Neural cell (in vitro differentiated cells): Measurements from ENCODE around the gene FMN2. TPM values are rescaled to one million over a fixed set of nuclear protein-coding genes. Genes with fewer than 3 reads are reported as not detected.

Experiments
- H2AFZ ChIP-seq: fragments of 200-600, 300-800 bp; sonication (generic), shearing (Covaris generic); 2 replicates; pipeline ENCODE4 v1.6.0; 2014; ENCODE audit warnings: low read depth, mild to moderate bottlenecking, antibody characterized with exemption, low read length, moderate library complexity
- H3F3A ChIP-seq: fragments of 200-600 bp; shearing (Covaris generic); 2 replicates; pipeline ENCODE4 v1.6.1; 2016; ENCODE audit warnings: mild to moderate bottlenecking, moderate library complexity, mixed read lengths, antibody characterized with exemption, low read length; ENCODE audit not compliant: insufficient read depth, poor library complexity, severe bottlenecking
- H3K27ac ChIP-seq: fragments of 200-600, 300-800 bp; sonication (generic), shearing (Covaris generic); 2 replicates; pipeline ENCODE4 v1.5.1; 2014; ENCODE audit warnings: mild to moderate bottlenecking, low read length, moderate library complexity
- H3K27me3 ChIP-seq: fragments of 300-800, 200-600 bp; sonication (generic), shearing (Covaris generic); 2 replicates; pipeline ENCODE4 v1.6.0; 2014; ENCODE audit warnings: mild to moderate bottlenecking, low read depth, low read length, moderate library complexity; ENCODE audit not compliant: insufficient read depth
- H3K36me3 ChIP-seq: fragments of 300-800, 200-600 bp; sonication (generic), shearing (Covaris generic); 2 replicates; pipeline ENCODE4 v1.5.1; 2014; ENCODE audit warnings: mild to moderate bottlenecking, antibody characterized with exemption, low read length, moderate library complexity; ENCODE audit not compliant: insufficient read depth
- H3K4me2 ChIP-seq: fragments of 300-800, 200-600 bp; sonication (generic), shearing (Covaris generic); 2 replicates; pipeline ENCODE4 v1.6.0; 2014; ENCODE audit warnings: mild to moderate bottlenecking, low read length
- H3K4me3 ChIP-seq: fragments of 300-800, 200-600 bp; sonication (generic), shearing (Covaris generic); 2 replicates; pipeline ENCODE4 v1.5.1; 2014; ENCODE audit warnings: mild to moderate bottlenecking, low read length, moderate library complexity
- H3K79me2 ChIP-seq: fragments of 200-600 bp; shearing (Covaris generic); replicated peaks from 2 replicates; pipeline ENCODE4 v1.6.0; 2014; ENCODE audit warnings: mild to moderate bottlenecking, low read length, moderate library complexity; ENCODE audit not compliant: insufficient read depth
- H3K9ac ChIP-seq: fragments of 300-800, 200-600 bp; sonication (generic), shearing (Covaris generic); 2 replicates; pipeline ENCODE4 v1.6.1; 2016; ENCODE audit warnings: mild to moderate bottlenecking, low read length, mixed read lengths
- H3K9me2 ChIP-seq: fragments of 200-600 bp; shearing (Covaris generic); 2 replicates; pipeline ENCODE4 v1.6.1; 2016; ENCODE audit warnings: mild to moderate bottlenecking, low read length, mixed read lengths; ENCODE audit not compliant: insufficient read depth
- H3K9me3 ChIP-seq: fragments of 200-600, 300-800 bp; sonication (generic), shearing (Covaris generic); 2 replicates; pipeline ENCODE4 v1.6.1; 2016; ENCODE audit warnings: mild to moderate bottlenecking, mixed run types, low read length, moderate library complexity, mixed read lengths
- H4K20me1 ChIP-seq: fragments of 200-600 bp; shearing (Covaris generic); 2 replicates; pipeline ENCODE4 v1.6.1; 2016; ENCODE audit warnings: mild to moderate bottlenecking, mixed run types; ENCODE audit not compliant: insufficient read depth
- EP300 ChIP-seq: fragments of 450-650 bp; conservative IDR thresholded peaks from 2 replicates; pipeline ENCODE4 v1.6.1; 2014; ENCODE audit warnings: antibody characterized with exemption, mild to moderate bottlenecking, moderate library complexity; ENCODE audit not compliant: poor library complexity, severe bottlenecking
- EZH2 ChIP-seq: fragments of 200-600, 300-800 bp; shearing (Covaris generic), sonication (generic); IDR thresholded peaks from 2 replicates; pipeline ENCODE4 v1.6.1; 2014; ENCODE audit warnings: antibody characterized with exemption, low read length, borderline replicate concordance, mild to moderate bottlenecking; ENCODE audit not compliant: insufficient read depth, poor library complexity, severe bottlenecking
- MXI1 ChIP-seq: fragments of 450-650 bp; conservative IDR thresholded peaks from 2 replicates; pipeline ENCODE4 v1.6.1; 2014; ENCODE audit warnings: antibody characterized with exemption, mild to moderate bottlenecking; ENCODE audit not compliant: poor library complexity, severe bottlenecking
- POLR2AphosphoS5 ChIP-seq: IDR thresholded peaks from 2 replicates; pipeline ENCODE4 v1.6.1; 2012
- RAD21 ChIP-seq: fragments of 450-650 bp; conservative IDR thresholded peaks from 2 replicates; pipeline ENCODE4 v1.6.1; 2014; ENCODE audit warnings: antibody characterized with exemption, mild to moderate bottlenecking, moderate library complexity
- SMC3 ChIP-seq: fragments of 450-650 bp; conservative IDR thresholded peaks from 2 replicates; pipeline ENCODE4 v1.6.1; 2014; ENCODE audit warnings: antibody characterized with exemption, mild to moderate bottlenecking, moderate library complexity; ENCODE audit not compliant: poor library complexity
- TAF1 ChIP-seq: IDR thresholded peaks from 2 replicates; pipeline ENCODE4 v1.6.1; 2012; ENCODE audit warnings: low read depth
- polyA plus RNA-seq: library from polyadenylated mRNA; depleted of rRNA; stranded (reverse); fragments of >200 nt; gene quantifications from 2 replicates; pipeline ENCODE4 v1.2.3, GENCODE V29; 2014
- TF ChIP-seq, protein P1 (sequence below): IDR thresholded peaks from 2 replicates; pipeline ENCODE4 v1.6.1; 2012; ENCODE audit warnings: borderline replicate concordance
- TF ChIP-seq, protein P2 (sequence below): fragments of 450-650 bp; IDR thresholded peaks from 2 replicates; pipeline ENCODE4 v1.5.1; 2014; ENCODE audit warnings: antibody characterized with exemption, mild to moderate bottlenecking, moderate library complexity; ENCODE audit not compliant: poor library complexity, severe bottlenecking

The FMN2 gene
- polyA plus RNA-seq, 1 donor from 2014 or later: 23.9 TPM

DNA sequence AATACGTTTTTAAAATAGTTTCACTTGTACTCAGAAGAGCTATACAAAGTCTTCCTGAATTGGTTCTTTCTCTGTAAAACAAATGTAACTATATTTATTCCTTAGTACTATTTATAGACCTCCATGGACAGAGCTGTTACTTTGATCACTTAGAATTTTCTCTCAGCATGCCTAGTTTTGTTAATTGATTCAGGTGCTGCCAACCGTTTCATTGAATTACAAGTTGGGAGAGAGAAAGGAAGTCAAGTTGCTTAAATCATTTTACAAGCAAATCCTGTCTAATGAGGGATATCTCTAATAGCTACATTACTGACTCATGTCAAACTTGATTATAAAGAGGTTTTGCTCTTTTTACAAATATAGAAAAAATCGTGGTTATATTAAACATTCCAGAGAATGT is 241.0 kb downstream of the FMN2 start:
- H3K4me2 ChIP-seq: no peak overlapping the region
- H3K27me3 ChIP-seq: no peaks in the 10 kb centered on the region
- no peak overlapping the region for H2AFZ ChIP-seq
- no peaks in the 10 kb centered on the region for H3K36me3 ChIP-seq
- H3K9me3 ChIP-seq: no peaks in the 10 kb centered on the region
- H3K9ac ChIP-seq: no peak overlapping the region
- H3K27ac ChIP-seq: no peak overlapping the region
- H3K79me2 ChIP-seq: no peaks in the 10 kb centered on the region
- no peak overlapping the region for H3K4me3 ChIP-seq
- no peaks in the 10 kb centered on the region for H4K20me1 ChIP-seq
- no peaks in the 10 kb centered on the region for H3F3A ChIP-seq
- no peak for TF ChIP-seq EP300
- TF ChIP-seq MXI1: no peak
- TF ChIP-seq SMC3: no peak
- TF ChIP-seq, protein P1, sequence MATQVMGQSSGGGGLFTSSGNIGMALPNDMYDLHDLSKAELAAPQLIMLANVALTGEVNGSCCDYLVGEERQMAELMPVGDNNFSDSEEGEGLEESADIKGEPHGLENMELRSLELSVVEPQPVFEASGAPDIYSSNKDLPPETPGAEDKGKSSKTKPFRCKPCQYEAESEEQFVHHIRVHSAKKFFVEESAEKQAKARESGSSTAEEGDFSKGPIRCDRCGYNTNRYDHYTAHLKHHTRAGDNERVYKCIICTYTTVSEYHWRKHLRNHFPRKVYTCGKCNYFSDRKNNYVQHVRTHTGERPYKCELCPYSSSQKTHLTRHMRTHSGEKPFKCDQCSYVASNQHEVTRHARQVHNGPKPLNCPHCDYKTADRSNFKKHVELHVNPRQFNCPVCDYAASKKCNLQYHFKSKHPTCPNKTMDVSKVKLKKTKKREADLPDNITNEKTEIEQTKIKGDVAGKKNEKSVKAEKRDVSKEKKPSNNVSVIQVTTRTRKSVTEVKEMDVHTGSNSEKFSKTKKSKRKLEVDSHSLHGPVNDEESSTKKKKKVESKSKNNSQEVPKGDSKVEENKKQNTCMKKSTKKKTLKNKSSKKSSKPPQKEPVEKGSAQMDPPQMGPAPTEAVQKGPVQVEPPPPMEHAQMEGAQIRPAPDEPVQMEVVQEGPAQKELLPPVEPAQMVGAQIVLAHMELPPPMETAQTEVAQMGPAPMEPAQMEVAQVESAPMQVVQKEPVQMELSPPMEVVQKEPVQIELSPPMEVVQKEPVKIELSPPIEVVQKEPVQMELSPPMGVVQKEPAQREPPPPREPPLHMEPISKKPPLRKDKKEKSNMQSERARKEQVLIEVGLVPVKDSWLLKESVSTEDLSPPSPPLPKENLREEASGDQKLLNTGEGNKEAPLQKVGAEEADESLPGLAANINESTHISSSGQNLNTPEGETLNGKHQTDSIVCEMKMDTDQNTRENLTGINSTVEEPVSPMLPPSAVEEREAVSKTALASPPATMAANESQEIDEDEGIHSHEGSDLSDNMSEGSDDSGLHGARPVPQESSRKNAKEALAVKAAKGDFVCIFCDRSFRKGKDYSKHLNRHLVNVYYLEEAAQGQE: no peak
- TF ChIP-seq POLR2AphosphoS5: no peak
- TF ChIP-seq, protein P2, sequence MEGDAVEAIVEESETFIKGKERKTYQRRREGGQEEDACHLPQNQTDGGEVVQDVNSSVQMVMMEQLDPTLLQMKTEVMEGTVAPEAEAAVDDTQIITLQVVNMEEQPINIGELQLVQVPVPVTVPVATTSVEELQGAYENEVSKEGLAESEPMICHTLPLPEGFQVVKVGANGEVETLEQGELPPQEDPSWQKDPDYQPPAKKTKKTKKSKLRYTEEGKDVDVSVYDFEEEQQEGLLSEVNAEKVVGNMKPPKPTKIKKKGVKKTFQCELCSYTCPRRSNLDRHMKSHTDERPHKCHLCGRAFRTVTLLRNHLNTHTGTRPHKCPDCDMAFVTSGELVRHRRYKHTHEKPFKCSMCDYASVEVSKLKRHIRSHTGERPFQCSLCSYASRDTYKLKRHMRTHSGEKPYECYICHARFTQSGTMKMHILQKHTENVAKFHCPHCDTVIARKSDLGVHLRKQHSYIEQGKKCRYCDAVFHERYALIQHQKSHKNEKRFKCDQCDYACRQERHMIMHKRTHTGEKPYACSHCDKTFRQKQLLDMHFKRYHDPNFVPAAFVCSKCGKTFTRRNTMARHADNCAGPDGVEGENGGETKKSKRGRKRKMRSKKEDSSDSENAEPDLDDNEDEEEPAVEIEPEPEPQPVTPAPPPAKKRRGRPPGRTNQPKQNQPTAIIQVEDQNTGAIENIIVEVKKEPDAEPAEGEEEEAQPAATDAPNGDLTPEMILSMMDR: no peak
- no peak for TF ChIP-seq EZH2
- TF ChIP-seq TAF1: no peak
- no peak for TF ChIP-seq RAD21
- no peaks in the 10 kb centered on the region for H3K9me2 ChIP-seq

DNA sequence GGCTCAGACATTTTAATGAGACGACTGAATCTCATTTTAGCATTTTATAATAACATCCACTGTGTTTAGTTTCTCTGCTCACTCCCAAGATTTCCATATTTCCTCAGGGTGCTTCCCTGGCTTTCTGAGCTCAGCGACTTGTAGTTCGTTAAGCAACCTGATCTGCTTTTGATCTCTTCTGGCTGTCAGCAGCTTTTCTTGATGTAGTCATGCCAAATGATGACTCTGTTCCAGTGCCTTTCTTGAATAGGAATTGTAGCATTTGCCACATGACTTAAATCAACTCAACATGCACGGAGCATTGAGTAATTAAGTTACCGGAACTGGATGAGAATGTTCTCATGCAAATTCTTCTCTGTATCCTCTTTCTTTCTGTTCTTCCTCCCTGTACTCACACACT is 246.1 kb downstream of the FMN2 start:
- no peaks in the 10 kb centered on the region for H3K79me2 ChIP-seq
- no peaks in the 10 kb centered on the region for H3K9me3 ChIP-seq
- no peaks in the 10 kb centered on the region for H3K36me3 ChIP-seq
- no peaks in the 10 kb centered on the region for H3K27me3 ChIP-seq
- TF ChIP-seq SMC3 (no peak), TAF1 (no peak), RAD21 (no peak), EZH2 (no peak), EP300 (no peak)
- TF ChIP-seq, protein P2: no peak
- TF ChIP-seq, protein P1: no peak
- no peaks in the 10 kb centered on the region for H3F3A ChIP-seq
- H3K9me2 ChIP-seq: no peaks in the 10 kb centered on the region
- no peak overlapping the region for H2AFZ ChIP-seq
- no peak overlapping the region for H3K27ac ChIP-seq
- H4K20me1 ChIP-seq: no peaks in the 10 kb centered on the region
- H3K4me2 ChIP-seq: no peak overlapping the region
- H3K9ac ChIP-seq: no peak overlapping the region
- H3K4me3 ChIP-seq: no peak overlapping the region
